ENCODE results near the gene EFCAB6.

Gene EFCAB6

DNA sequence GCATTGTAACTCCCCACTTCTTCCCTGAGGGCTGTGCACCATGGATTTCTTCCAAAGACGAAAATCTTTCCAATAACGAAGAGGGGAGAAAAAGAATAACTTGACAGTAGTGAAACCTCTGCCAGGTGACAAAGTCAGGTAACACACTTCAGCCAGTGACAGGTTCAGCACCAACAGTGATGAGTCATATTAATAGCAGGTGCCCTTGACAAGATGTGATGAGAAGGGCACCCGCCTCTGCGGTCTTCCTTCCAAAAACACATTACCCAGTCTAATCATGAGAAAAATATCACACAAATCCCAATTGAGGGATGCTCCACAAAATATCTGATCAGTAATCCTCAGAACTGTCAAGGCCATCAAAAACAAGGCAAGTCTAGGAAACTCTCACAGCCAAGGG is 157.8 kb downstream of the EFCAB6 start:
- TF ChIP-seq, protein P1, sequence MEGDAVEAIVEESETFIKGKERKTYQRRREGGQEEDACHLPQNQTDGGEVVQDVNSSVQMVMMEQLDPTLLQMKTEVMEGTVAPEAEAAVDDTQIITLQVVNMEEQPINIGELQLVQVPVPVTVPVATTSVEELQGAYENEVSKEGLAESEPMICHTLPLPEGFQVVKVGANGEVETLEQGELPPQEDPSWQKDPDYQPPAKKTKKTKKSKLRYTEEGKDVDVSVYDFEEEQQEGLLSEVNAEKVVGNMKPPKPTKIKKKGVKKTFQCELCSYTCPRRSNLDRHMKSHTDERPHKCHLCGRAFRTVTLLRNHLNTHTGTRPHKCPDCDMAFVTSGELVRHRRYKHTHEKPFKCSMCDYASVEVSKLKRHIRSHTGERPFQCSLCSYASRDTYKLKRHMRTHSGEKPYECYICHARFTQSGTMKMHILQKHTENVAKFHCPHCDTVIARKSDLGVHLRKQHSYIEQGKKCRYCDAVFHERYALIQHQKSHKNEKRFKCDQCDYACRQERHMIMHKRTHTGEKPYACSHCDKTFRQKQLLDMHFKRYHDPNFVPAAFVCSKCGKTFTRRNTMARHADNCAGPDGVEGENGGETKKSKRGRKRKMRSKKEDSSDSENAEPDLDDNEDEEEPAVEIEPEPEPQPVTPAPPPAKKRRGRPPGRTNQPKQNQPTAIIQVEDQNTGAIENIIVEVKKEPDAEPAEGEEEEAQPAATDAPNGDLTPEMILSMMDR (IDR thresholded peaks at IDR 0.05; ENCODE audit: extremely low read depth, missing control alignments): no peak

DNA sequence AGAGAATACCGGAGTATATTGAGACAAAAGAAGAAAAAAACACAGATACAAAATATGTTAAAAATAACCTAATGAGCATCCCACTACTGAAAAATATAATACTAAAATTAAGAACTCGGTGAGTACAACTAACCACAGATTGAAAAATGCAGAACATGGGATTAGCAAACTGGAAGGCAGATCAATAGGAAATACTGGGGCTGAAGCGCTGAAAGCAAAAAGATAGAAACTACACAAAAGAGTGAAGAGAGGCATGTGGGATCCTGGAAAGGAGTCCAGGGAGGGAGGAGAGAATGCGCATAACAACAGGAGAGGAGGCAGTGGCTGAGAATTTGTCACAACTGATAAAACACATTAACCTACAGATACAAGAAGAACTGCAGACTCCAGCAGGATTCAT is 159.3 kb downstream of the EFCAB6 start:
- TF ChIP-seq, protein P1 (IDR thresholded peaks at IDR 0.05; ENCODE audit: extremely low read depth, missing control alignments): no peak
- no peak for DNase-seq (ENCODE audit: low spot score)

More for the DNA sequence above, 157.8 kb downstream of the EFCAB6 start:
- DNase-seq (ENCODE audit: low spot score): no peak

DNA sequence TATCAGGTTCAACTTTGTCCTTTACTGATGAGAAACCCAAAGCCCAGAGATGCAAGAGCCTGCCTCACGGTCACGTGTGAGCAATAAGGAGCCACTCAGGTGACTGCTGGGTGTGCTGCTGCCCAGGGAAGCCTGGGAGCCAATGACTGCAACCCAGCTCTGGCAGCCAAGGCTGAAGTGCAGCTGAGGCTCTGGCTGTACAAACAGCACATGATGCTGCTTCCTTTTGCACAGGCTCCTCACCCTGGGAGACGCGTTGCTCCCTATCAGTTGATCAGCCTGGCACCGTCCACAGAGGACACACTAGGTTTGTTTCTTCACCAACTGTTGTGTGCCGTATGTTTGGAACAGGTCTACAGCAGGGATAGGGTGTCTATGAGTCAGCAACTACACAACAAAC is 168.7 kb downstream of the EFCAB6 start:
- TF ChIP-seq, protein P1 (IDR thresholded peaks at IDR 0.05; ENCODE audit: extremely low read depth, missing control alignments): no peak

DNA sequence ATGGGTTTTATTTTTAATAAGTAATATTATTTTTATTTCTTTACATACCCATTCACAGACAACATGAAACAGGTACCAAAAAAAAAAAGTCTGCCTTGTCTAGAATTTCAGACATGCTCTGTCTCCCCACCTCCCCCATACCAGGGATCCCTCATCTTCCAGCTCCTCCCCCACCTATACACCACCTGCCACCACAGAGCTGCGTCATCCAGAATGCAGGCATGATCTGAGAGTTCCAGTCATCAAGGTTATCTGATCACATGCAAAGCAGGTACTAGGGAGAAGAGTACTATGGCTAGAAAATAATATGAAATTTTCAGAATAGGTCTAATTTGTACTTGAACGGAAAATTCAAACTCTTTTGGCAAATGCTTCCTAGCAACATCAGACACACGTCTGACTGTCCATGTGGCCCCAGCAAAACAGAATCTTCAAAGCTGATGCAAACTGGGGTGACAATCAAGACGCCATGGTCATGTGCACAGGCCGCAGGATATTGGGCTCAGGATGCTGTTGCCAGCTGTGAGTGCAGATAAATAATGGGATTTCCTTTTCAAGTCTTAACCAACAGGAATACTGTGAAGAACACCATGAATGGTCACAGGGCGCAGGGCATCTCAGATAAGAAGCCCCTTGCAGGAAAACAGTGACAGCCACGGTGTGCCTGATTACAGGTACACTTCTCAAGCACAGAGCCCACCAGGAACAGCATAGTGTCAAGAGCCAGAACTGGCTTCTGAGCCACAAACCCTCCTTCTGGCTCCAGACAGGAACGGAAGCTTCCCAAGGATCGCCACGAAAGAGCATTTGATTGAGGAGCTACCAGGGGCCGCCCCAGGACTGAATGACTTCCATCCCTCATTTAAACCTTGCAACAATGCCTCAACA is 169.5 kb downstream of the EFCAB6 start:
- no peak for DNase-seq (ENCODE audit: low spot score)
- TF ChIP-seq, protein P1 (IDR thresholded peaks at IDR 0.05; ENCODE audit: extremely low read depth, missing control alignments): no peak

More for the DNA sequence above, 168.7 kb downstream of the EFCAB6 start:
- no peak for DNase-seq (ENCODE audit: low spot score)

DNA sequence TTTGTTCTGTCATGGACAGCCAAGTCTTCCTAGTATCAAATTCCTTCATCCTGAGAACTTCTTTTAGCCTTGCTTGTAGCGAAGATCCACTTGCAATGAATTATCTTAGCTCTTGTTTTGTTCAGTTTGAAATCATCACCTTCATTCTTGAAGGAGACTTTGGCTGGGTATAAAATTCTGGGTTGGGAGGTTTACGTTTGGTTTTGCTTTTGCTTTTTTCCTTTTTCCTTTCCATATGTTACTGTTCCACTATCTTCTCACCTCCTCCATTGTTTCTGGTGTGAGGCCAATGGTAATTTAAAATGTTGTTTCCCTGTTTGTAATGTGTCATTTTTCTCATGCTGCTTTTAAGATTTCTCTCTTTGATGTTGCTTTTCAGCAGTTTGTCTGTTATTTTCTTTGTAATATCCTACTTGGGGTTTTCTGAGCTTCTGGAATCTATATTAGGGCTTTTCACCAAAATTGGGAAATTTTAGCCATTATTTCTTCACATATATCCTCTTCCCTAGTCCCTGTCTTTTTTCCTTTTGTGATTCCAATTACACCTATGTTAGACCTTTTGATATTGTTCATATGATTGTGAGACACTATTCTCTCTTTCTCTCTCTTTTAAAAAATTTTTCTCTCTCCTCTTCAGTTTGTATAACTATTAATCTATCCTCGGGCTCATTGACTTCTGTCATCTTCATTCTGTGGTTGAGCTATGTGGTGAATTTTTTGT is 172.7 kb downstream of the EFCAB6 start:
- TF ChIP-seq, protein P1 (IDR thresholded peaks at IDR 0.05; ENCODE audit: extremely low read depth, missing control alignments): no peak
- DNase-seq (ENCODE audit: low spot score): no peak

DNA sequence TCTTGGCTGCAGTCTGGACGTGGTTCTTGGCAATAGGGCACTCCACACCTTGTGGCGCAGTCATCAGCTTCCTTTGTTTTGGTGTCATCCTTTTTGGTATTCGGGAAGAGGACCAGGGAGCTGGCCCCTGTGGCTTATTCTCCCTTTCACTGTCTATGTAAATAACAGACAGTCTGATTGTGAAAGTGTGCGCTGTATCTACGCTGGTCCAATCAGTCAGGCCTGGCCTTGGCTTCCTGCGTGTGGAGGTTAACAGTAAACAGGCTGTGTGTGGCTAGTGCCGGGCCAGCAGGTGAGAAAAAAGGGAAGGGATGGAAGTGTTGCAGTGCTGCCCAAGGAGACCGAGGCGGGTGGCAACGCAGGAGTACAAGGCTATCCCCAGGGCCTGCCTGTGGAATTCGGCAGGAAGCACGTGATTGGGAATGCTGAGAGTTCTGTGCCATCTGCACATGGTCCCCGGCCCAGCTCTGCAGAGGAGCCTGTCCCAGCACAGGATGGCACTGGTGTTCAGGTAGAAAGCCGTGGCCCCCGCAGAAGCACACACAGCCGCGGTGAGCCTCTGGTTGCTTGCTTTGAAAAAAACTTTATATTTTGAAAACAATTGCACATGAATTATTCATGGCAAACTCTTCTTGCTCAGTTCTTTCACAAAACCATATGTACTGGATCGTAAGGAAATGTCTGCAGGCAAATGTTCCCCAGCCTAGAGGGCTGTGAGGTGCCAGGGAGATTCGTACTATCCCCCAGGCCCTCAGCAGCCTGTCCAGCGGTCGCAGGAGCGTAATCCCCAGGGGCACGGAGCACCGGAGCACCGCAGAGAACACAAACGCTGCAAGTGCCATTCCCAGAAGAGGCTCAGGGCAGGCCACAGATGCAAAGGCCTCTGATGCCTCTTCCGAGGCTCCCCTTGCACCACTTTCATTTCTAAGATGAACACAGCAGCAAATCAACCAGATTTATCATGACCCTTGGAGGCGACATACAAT is 174.5 kb downstream of the EFCAB6 start:
- TF ChIP-seq, protein P1 (IDR thresholded peaks at IDR 0.05; ENCODE audit: extremely low read depth, missing control alignments): no peak
- DNase-seq (ENCODE audit: low spot score): no peak

All from GM20000 (cell line).